ENCODE results near the gene OXTR.
"Not testable (repeated sequence)": the region's sequence is repeated elsewhere in the genome, so short reads cannot be mapped to it uniquely, and the experiment has no call there.

Gene OXTR

DNA sequence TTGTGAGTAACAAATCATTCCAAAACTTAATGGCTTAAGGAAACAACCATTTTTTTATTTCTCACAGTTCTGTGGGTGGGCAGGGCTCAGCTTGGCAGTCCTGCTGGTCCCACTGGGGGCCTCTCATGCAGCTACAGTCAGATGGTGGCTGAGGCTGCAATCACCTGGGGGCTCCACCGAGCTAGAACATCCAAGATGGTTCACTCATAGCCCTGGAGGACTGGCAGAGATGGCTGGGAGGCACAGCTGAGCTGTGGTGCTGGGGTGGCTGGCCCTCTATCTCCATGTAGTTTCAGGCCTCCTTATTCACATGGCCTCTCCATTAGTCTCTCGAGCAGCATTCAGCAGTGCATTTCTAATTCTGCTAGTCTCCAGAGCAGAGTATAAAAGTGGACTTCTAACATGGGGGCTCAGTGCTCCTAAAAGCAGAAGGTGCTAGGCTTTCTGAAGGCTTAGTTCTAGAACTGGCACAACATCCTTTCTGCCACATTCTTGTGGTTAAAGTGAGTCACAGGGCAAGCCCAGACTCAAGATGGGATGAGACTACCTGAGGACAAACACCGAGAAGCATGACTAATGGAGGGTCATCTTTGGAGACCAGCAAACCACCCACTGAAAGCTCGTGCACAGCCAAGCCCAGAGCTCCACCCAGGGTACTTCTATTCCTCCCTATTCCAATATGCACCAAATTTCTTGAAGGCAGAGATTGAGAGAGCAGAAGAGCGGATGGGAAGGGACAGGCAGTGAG lies 29.5 kb downstream of the OXTR start:
- DNase-seq (ENCODE audit: low spot score) = peak; percentile 97

DNA sequence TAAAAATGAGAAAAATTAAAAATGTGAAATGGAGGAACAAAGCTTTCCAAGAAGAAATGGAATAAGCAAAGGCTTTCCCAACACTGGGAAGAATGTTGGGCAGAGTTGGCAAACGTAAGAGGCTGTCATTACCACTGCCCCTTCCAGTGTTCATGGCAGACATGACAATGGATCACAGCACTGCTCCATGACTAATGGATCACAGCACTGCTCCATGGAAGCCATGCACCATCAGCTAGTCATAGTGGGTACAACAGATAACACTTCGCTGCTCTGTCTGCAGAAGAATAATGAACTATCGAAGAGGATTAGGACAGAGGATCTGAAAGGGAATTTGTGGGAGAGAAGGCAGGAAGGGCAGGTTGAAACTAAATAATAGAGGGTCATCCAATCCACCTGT lies 30.8 kb downstream of the OXTR start:
- no peak for DNase-seq (ENCODE audit: low spot score)

DNA sequence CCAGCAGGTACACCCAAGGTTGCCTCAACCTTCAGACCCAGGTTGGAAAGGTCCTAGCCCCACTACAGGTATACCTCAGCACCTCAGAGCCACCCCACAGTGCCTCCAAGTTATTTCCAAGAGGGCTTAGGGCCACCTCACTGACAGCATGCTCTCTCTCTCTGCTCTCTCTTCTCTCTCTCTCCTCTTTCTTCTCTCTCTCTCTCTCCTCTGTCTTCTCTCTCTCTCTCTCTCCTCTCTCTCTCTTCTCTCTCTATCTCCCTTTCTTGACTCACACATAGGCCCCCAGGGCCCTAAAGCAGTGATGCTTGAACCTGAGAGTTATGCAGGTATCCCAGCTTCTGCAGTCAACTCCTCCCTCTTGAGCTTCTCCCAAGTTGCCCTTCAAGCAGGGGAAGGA lies 31.6 kb downstream of the OXTR start:
- peak; percentile 27 for DNase-seq (ENCODE audit: low spot score)

DNA sequence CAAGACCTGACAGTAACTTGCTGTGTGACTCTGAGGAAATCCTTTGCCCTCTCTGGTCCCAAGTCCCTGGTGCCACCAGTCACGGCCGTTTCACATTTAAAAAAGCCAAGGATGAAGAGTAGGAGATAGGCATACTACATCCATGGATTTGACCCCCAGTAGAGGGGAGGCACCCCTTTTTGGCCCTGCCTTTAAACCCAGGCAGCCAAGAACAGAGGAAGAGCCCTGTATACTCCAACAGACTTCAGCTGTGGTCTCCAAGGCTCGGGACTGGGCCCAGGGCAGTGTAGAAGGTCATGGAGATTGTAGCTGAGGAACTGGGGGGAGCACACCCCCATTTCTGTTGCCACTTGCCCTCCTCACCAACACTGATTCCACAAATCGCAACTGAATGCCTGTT lies 32.1 kb downstream of the OXTR start:
- DNase-seq (ENCODE audit: low spot score) = no peak

DNA sequence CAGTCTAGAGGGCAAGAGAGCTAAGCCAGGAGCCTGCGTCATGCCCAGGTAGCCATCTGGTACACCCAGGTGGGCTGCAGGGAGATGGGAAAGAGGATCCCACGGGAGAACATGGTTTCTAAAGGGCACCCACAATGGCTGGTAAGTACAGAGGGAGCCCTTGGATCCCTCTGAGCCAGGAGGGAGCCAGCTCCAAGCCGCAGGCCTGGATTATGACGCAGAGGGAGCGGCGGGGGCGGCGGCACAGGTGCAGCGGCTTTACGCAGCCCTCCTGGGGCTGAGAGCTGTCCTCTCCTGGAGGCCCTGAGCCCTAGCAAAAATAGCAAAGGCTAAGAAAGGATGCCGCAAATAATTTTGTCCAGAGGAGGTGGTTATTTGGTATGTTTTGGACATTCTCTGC lies 33.0 kb downstream of the OXTR start:
- no peak for DNase-seq (ENCODE audit: low spot score)

DNA sequence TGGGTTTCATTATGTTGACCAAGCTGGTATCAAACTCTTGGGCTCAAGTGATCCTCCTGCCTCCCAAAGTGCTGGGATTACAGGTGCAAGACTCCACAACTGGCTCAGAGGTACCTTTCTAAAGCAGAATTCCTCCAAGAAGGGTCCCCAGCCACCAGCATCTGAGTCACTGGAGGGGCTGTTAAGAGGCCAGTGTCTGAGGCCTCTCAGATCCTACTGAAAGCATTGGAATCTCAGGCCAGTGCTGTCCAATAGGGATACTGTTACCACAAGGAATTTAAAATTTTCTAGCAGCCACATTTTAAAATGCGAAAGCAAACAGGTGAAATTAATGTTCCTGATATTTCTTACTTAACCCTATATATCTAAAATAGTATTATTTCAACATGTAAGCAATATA lies 34.5 kb downstream of the OXTR start:
- no peak for DNase-seq (ENCODE audit: low spot score)

DNA sequence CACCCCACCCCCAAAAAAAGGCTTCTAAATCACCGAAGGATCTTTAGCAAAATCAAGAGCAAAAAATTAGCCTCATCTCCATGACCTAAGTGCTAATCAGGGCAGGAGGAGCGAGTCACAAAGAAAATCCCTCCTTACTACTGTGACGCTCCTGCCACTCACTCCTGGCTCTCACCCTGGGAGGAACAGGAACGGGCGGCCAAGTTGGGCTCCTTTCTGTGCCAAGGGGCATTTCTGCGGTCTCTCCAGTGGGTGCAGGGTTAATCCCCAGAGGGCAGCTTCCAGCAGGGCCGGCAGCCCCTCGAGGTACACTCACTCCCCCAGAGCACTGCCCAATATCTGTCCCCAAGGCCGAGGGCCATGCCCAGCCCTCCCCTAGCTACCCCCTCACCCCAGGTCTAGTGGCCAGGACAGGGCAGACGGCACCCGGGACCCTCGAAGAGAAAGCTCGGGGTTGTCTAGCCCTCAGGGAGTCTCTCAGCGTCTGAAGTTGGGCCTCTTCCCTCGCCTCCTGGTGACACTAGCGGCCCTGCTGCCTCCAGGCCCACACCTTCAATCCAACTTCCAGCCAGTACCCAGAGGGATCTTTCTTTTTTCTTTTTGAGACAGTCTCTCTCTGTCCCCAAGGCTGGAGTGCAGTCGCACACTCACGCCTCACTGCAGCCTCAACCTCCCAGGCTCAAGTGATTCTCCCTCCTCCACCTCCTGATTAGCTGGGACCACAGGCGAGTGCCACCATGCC lies 35.1 kb downstream of the OXTR start:
- no peak for DNase-seq (ENCODE audit: low spot score)

DNA sequence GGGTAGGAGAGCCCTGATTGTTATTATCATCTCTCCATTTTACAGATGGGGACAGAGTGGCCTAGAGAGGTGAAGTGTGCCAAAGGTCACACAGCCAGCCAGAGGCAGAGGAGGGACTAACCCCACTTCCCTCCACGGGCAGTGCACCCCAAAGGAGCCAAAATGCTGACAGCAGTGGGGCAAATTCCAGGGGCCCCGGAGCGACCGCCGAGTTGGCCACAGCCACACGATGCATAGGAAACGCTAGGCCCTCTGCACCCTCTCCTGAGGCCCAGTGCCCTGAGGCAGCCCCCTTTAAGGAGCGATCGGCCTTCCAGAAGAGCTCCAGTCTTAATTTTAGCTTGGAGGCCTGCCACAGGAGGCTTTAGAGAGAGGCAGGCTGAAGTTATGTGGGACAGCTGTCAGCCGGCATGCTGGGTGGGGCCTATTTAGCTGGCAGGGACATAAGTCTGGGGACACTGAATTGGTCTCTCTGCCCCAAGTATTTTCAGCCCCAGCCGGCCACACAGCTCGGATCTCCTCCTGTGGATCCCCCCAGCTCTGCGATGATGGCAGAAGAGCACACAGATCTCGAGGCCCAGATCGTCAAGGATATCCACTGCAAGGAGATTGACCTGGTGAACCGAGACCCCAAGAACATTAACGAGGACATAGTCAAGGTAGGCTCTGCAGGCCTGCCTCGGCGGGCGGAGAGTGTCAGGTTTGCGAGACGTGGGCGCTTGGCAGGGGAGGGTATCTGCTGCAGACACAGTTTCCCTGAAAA lies 35.9 kb downstream of the OXTR start, which contains the start of gene CAV3:
Gene CAV3, plus strand, starts transcription at position 471 of the 763 bp plus-strand sequence. Its CDS starts 75 bp downstream, at position 546.
- no peak for DNase-seq (ENCODE audit: low spot score)

DNA sequence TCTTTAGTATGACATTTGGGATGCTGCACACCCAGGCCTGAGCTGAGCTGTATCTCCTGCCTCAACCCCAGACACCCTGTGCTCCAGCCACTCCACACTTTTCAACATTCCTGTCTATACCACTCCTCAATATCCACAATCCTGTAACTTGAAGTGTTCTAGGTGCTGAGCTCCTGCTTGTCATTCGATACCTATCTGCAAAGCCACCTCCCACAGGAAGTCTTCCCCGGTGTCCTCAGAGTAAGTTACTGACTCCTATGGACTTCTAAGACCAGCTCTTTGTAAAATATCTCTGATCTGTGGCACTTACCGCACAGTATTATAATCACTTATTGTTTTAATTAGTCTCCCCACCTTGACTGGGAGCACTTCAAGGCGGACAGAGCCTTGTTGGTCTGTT lies 37.0 kb downstream of the OXTR start:
- no peak for DNase-seq (ENCODE audit: low spot score)

DNA sequence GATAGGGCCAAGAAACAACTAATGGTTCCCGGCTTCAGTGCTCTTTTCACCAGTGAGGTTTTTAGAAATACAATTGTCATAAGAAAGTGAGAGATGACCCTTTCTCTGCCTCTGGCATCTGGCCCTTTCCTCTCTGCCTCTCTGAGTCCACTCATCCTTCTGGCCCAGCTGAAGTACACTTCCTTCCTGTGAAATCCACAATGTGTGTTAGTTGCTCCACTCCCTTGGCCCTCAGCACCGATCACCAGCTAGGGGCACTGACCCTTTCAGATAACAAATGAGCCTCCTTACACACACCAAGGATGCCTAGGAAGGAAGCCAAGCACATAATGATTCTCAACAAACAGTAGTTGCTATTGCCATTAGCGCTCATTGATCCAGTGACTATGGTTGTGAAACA lies 38.8 kb downstream of the OXTR start:
- DNase-seq (ENCODE audit: low spot score) = no peak

DNA sequence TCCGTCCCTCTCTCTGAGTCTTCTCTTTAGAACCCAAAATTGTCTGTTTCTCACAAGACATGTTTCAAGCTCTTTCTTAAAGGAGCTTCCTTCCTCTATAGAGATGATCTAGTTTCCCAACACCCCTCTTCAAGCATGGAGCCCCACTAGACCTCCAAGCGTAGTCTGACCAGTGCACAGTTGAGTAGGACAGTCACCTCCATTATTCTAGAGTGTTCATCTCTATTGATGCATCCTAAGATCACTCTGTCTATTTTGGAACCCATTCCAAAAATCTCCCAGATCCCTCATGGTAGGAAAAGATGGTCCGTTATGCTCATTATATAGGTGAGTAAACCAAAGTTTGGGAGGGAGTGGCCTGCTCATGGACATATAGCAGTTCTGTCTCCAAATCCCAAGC lies 39.9 kb downstream of the OXTR start:
- DNase-seq (ENCODE audit: low spot score) = no peak

DNA sequence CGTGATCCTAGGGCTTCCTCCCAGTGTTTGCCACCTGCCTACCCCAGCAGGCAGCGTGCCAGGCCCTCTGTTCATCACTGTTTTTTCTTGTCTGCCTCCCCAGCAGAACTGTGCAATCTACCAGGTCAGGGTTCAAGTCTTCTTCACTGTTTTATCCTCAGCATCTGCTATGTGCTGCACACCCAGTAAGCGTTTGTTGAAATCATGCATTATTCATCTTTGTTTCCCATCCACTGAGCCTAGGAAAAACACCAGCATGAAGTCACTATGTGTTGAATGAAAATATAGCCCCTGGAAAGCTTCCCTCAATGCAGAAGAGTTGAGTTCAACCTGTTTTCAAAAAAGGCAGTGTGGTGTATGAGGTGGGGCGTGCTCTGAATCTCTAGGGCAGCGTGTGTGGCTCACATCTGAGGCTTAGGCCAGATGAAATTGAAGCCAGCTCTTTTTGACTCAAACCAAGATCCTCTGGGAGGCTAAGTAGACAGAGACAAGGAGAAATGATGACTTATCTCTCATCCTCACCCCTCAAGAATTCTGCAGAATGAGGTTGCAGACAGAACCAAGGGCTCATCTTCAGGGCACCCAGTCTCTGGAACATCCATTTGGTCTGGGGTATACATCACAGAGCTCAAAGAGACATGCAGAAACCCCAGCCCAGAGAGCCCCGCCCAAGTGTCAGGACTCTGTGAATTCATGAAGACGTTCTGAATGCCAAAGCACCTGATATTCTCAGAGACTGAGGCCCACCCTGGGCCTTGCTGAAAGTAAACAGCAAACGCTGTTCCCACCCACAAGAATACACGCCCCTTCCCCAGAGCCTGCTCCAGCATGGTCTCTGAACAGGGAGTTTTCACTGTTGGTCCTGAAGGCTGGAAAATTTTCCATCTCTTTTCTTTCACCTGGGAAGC lies 41.6 kb downstream of the OXTR start:
- DNase-seq (ENCODE audit: low spot score) = no peak

DNA sequence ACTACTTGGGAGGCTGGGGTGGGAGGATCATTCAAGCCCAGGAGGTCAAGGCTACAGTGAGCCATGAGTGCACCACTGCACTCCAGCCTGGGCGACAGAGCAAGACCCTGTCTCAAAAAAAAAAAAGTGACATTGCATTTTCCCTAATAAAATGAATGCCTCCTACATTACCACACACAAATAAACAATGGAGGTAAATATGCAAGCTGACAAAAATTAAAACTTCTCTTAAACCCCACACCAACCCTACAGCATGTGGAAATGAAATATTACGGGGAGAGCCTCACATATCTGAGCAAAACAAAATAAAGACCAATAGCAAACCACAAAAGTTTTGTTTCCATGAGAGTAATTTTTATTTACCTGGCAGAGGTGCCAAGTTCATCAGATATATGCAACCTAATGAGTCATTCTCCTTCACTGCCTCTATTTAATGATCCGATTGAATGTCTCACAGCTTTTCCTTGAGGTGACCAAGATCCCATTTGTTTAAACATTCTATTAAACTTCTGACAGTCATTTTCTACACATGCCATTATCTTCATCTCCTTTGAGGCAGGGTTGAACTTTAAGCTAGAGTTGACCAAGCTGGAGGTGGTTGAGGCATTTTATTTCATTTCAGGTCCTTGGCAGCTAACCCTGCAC lies 45.2 kb downstream of the OXTR start:
- DNase-seq (ENCODE audit: low spot score) = peak; percentile 76

DNA sequence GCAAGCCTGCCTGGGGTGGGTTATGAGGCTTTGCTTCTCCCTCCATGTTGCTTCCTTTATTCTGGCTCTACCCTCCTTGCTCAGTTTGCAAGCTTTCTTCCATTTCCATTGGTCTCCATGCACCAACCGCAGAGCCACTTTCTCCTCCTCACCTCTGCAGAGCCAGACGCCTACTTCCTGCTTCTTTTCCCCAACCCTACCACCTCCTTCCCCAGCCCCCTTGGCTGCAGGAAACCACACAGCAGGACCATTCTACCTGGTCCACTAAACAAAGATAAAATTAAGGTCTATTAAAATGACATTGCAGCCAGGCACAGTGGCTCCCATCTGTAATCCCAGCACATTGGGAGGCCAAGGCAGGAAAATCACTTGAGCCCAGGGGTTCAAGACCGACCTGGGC lies 45.8 kb downstream of the OXTR start:
- no peak for DNase-seq (ENCODE audit: low spot score)

DNA sequence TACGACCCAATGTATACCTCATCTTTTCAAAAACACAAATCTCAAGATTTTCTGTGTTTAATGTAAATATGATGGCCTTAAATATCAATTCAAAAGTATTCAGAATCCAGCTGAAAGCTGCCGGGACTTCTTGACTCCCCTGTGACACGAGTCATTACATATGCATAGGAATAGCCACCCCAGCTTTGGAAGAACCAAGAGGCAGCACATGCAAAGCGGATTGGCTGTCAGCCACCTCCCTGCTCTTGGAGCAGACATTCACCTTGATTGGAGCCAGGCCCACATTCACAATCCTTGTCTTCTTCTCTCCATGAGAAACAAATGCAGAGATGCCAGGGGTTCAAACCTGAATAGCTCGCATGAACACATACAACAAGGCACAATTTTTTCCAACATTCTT lies 46.6 kb downstream of the OXTR start:
- no peak for DNase-seq (ENCODE audit: low spot score)

DNA sequence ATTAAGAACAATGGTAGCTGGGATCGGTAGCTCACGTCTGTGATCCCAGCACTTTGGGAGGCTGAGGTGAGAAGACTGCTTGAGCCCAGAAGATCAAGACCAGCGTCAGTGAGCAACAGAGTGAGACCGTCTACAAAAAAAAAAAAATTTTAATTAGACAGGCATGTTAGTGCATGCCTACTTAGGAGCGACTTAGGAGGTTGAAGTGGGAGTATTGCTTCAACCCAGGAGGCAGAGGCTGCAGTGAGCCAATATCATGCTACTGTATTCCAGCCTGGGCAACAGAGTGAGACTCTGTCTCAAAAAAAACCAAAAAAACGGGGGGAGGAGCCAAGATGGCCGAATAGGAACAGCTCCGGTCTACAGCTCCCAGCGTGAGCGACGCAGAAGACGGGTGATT lies 53.7 kb downstream of the OXTR start:
- DNase-seq (ENCODE audit: low spot score) = not testable (repeated sequence)

DNA sequence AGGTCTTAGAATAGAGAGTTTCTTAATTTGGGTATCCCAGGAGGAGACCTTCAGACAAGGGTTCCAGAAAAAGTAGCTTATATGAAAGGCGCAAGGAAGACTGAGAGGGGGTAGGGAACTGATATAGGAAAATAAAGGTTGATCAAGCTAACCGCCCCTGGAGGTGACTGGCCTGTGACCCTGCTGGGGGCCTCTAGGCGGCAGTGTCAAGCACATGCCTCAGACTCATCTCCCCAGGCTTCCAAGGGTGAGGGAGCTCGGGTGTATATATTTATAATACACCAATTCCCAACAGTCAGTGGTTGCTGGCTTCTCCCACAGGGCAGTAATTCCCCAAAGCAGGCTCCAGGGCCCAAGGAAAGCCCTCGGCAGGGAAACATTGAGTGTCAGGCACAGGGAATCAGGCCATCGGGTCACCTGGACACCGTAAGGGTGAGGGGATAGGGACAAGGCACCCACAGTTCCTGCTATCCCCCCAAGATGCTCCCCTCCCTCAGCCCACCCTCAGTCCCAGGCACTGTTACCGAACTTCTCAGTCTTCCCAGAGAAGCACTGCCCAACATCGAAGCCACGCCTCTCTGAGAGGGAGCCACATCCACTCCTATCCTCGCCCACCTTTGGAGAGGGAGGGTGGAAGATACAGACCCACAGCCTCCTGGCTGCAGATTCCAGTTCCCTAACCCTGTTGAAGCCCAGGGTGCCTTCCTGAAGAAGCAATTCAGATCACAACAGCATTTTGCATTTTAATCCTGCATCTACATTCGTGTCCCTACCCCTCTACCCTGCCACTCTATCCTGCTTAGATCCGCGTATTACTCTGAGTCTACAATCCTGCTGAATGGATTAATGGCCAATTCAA lies 55.3 kb downstream of the OXTR start:
- no peak for DNase-seq (ENCODE audit: low spot score)

DNA sequence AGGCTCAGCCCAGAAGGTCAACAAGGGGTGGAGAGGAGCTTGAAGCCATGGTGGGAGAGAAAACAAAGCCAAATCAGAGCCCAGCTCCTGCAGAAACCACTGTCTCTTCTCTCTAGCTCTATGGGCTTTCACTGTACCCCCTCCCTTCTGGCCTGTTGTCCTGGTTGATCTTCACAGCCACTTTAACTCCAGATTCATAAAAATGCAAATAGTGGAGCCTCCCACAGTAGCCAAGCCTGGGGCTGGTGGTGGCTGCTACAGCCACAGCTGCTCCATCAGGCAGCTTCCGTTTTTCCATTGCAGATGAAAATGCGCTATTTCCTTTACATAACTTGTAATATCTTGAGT lies 56.5 kb downstream of the OXTR start:
- no peak for DNase-seq (ENCODE audit: low spot score)

DNA sequence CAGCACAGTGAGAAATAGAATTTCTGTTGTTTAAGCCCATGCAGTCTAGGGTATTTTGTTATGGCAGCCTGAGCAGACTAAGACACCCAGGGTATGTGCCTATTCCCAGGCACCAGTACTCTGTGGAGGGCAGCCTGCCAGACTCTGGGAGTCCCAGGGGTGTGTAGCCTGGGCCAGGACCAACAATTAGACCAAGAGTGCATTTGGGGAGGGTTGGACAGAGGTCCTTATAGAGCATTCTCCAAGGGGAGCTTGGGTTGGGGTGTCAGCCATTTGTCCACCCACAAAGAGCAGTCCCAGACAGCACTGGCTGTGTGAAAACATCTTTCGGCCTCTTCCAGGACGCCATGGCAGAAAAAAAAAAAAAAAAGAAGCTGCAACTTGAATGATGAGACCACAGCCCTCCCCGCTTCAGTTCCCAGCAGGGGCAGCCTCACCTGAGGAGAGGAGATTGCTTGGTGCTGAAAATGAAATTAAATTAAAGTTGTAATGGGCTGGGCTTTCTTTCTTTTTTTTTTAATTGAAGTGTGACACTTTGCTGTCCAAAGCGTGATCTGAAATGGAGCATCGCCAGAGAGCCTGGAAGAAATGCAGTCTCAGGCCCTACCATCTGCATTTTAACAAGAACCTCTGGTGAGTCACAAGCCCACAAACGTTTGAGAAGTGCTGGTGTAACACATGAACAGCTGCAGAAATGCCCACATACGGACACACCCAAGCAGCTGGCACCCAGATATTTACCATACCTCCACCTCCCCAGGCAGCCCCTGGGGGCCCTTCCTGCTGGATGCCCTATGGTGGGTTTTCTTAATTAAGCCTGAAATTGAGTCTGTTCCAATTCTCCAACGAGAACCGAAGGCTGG lies 57.1 kb downstream of the OXTR start:
- DNase-seq (ENCODE audit: low spot score) = peak; percentile 41

Measured in kidney tubule cell (primary cell).